Neural cell (in vitro differentiated cells): Measurements from ENCODE around the gene FFAR3. TPM values are rescaled to one million over a fixed set of nuclear protein-coding genes. Genes with fewer than 3 reads are reported as not detected.

Experiments
- H2AFZ ChIP-seq: fragments of 200-600, 300-800 bp; sonication (generic), shearing (Covaris generic); 2 replicates; pipeline ENCODE4 v1.6.0; 2014; ENCODE audit warnings: low read depth, mild to moderate bottlenecking, antibody characterized with exemption, low read length, moderate library complexity
- H3F3A ChIP-seq: fragments of 200-600 bp; shearing (Covaris generic); 2 replicates; pipeline ENCODE4 v1.6.1; 2016; ENCODE audit warnings: mild to moderate bottlenecking, moderate library complexity, mixed read lengths, antibody characterized with exemption, low read length; ENCODE audit not compliant: insufficient read depth, poor library complexity, severe bottlenecking
- H3K27ac ChIP-seq: fragments of 200-600, 300-800 bp; sonication (generic), shearing (Covaris generic); 2 replicates; pipeline ENCODE4 v1.5.1; 2014; ENCODE audit warnings: mild to moderate bottlenecking, low read length, moderate library complexity
- H3K27me3 ChIP-seq: fragments of 300-800, 200-600 bp; sonication (generic), shearing (Covaris generic); 2 replicates; pipeline ENCODE4 v1.6.0; 2014; ENCODE audit warnings: mild to moderate bottlenecking, low read depth, low read length, moderate library complexity; ENCODE audit not compliant: insufficient read depth
- H3K36me3 ChIP-seq: fragments of 300-800, 200-600 bp; sonication (generic), shearing (Covaris generic); 2 replicates; pipeline ENCODE4 v1.5.1; 2014; ENCODE audit warnings: mild to moderate bottlenecking, antibody characterized with exemption, low read length, moderate library complexity; ENCODE audit not compliant: insufficient read depth
- H3K4me2 ChIP-seq: fragments of 300-800, 200-600 bp; sonication (generic), shearing (Covaris generic); 2 replicates; pipeline ENCODE4 v1.6.0; 2014; ENCODE audit warnings: mild to moderate bottlenecking, low read length
- H3K4me3 ChIP-seq: fragments of 300-800, 200-600 bp; sonication (generic), shearing (Covaris generic); 2 replicates; pipeline ENCODE4 v1.5.1; 2014; ENCODE audit warnings: mild to moderate bottlenecking, low read length, moderate library complexity
- H3K79me2 ChIP-seq: fragments of 200-600 bp; shearing (Covaris generic); replicated peaks from 2 replicates; pipeline ENCODE4 v1.6.0; 2014; ENCODE audit warnings: mild to moderate bottlenecking, low read length, moderate library complexity; ENCODE audit not compliant: insufficient read depth
- H3K9ac ChIP-seq: fragments of 300-800, 200-600 bp; sonication (generic), shearing (Covaris generic); 2 replicates; pipeline ENCODE4 v1.6.1; 2016; ENCODE audit warnings: mild to moderate bottlenecking, low read length, mixed read lengths
- H3K9me2 ChIP-seq: fragments of 200-600 bp; shearing (Covaris generic); 2 replicates; pipeline ENCODE4 v1.6.1; 2016; ENCODE audit warnings: mild to moderate bottlenecking, low read length, mixed read lengths; ENCODE audit not compliant: insufficient read depth
- H3K9me3 ChIP-seq: fragments of 200-600, 300-800 bp; sonication (generic), shearing (Covaris generic); 2 replicates; pipeline ENCODE4 v1.6.1; 2016; ENCODE audit warnings: mild to moderate bottlenecking, mixed run types, low read length, moderate library complexity, mixed read lengths
- H4K20me1 ChIP-seq: fragments of 200-600 bp; shearing (Covaris generic); 2 replicates; pipeline ENCODE4 v1.6.1; 2016; ENCODE audit warnings: mild to moderate bottlenecking, mixed run types; ENCODE audit not compliant: insufficient read depth
- EP300 ChIP-seq: fragments of 450-650 bp; conservative IDR thresholded peaks from 2 replicates; pipeline ENCODE4 v1.6.1; 2014; ENCODE audit warnings: antibody characterized with exemption, mild to moderate bottlenecking, moderate library complexity; ENCODE audit not compliant: poor library complexity, severe bottlenecking
- EZH2 ChIP-seq: fragments of 200-600, 300-800 bp; shearing (Covaris generic), sonication (generic); IDR thresholded peaks from 2 replicates; pipeline ENCODE4 v1.6.1; 2014; ENCODE audit warnings: antibody characterized with exemption, low read length, borderline replicate concordance, mild to moderate bottlenecking; ENCODE audit not compliant: insufficient read depth, poor library complexity, severe bottlenecking
- MXI1 ChIP-seq: fragments of 450-650 bp; conservative IDR thresholded peaks from 2 replicates; pipeline ENCODE4 v1.6.1; 2014; ENCODE audit warnings: antibody characterized with exemption, mild to moderate bottlenecking; ENCODE audit not compliant: poor library complexity, severe bottlenecking
- POLR2AphosphoS5 ChIP-seq: IDR thresholded peaks from 2 replicates; pipeline ENCODE4 v1.6.1; 2012
- RAD21 ChIP-seq: fragments of 450-650 bp; conservative IDR thresholded peaks from 2 replicates; pipeline ENCODE4 v1.6.1; 2014; ENCODE audit warnings: antibody characterized with exemption, mild to moderate bottlenecking, moderate library complexity
- SMC3 ChIP-seq: fragments of 450-650 bp; conservative IDR thresholded peaks from 2 replicates; pipeline ENCODE4 v1.6.1; 2014; ENCODE audit warnings: antibody characterized with exemption, mild to moderate bottlenecking, moderate library complexity; ENCODE audit not compliant: poor library complexity
- TAF1 ChIP-seq: IDR thresholded peaks from 2 replicates; pipeline ENCODE4 v1.6.1; 2012; ENCODE audit warnings: low read depth
- polyA plus RNA-seq: library from polyadenylated mRNA; depleted of rRNA; stranded (reverse); fragments of >200 nt; gene quantifications from 2 replicates; pipeline ENCODE4 v1.2.3, GENCODE V29; 2014
- TF ChIP-seq, protein P1 (sequence below): fragments of 450-650 bp; IDR thresholded peaks from 2 replicates; pipeline ENCODE4 v1.5.1; 2014; ENCODE audit warnings: antibody characterized with exemption, mild to moderate bottlenecking, moderate library complexity; ENCODE audit not compliant: poor library complexity, severe bottlenecking
- TF ChIP-seq, protein P2 (sequence below): IDR thresholded peaks from 2 replicates; pipeline ENCODE4 v1.6.1; 2012; ENCODE audit warnings: borderline replicate concordance

The FFAR3 gene
- polyA plus RNA-seq, 1 donor from 2014 or later = not detected

DNA sequence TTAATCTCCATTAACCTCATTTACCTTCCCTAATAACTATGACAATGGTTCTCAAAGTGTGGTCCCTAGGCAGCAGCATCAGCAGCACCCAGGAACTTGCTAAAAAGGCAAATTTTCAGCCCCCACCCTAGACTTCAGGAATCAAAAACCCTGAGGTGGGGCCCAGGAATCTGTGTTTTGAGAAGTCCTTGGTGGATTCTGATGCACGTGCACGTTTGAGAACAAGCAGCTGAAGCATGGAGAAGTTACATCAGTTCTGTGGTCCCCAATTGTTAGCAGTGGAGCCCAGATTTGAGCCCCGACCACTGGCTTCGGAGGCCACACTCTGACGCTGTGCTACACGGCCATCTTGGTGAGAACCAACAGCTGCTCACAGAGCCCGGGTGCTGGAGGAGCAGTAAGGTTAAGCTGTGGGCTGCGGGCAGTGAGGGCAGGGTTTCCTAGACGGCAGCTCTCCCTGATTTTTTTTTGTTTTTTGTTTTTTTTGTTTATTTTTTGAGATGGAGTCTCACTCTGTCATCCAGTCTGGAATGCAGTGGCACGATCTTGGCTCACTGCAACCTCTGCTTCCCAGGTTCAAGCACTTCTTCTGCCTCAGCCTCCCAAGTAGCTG lies 43.3 kb upstream of the FFAR3 start:
- H2AFZ ChIP-seq = no peak overlapping the region
- no peaks in the 10 kb centered on the region for H3K9me2 ChIP-seq
- no peak overlapping the region for H3K4me2 ChIP-seq
- no peaks in the 10 kb centered on the region for H3F3A ChIP-seq
- H3K4me3 ChIP-seq = no peak overlapping the region
- H3K27me3 ChIP-seq = no peaks in the 10 kb centered on the region
- H4K20me1 ChIP-seq = no peaks in the 10 kb centered on the region
- H3K79me2 ChIP-seq = no peaks in the 10 kb centered on the region
- no peak overlapping the region for H3K27ac ChIP-seq
- no peaks in the 10 kb centered on the region for H3K9me3 ChIP-seq
- no peak overlapping the region for H3K9ac ChIP-seq
- TF ChIP-seq, protein P1, sequence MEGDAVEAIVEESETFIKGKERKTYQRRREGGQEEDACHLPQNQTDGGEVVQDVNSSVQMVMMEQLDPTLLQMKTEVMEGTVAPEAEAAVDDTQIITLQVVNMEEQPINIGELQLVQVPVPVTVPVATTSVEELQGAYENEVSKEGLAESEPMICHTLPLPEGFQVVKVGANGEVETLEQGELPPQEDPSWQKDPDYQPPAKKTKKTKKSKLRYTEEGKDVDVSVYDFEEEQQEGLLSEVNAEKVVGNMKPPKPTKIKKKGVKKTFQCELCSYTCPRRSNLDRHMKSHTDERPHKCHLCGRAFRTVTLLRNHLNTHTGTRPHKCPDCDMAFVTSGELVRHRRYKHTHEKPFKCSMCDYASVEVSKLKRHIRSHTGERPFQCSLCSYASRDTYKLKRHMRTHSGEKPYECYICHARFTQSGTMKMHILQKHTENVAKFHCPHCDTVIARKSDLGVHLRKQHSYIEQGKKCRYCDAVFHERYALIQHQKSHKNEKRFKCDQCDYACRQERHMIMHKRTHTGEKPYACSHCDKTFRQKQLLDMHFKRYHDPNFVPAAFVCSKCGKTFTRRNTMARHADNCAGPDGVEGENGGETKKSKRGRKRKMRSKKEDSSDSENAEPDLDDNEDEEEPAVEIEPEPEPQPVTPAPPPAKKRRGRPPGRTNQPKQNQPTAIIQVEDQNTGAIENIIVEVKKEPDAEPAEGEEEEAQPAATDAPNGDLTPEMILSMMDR = no peak
- TF ChIP-seq, protein P2, sequence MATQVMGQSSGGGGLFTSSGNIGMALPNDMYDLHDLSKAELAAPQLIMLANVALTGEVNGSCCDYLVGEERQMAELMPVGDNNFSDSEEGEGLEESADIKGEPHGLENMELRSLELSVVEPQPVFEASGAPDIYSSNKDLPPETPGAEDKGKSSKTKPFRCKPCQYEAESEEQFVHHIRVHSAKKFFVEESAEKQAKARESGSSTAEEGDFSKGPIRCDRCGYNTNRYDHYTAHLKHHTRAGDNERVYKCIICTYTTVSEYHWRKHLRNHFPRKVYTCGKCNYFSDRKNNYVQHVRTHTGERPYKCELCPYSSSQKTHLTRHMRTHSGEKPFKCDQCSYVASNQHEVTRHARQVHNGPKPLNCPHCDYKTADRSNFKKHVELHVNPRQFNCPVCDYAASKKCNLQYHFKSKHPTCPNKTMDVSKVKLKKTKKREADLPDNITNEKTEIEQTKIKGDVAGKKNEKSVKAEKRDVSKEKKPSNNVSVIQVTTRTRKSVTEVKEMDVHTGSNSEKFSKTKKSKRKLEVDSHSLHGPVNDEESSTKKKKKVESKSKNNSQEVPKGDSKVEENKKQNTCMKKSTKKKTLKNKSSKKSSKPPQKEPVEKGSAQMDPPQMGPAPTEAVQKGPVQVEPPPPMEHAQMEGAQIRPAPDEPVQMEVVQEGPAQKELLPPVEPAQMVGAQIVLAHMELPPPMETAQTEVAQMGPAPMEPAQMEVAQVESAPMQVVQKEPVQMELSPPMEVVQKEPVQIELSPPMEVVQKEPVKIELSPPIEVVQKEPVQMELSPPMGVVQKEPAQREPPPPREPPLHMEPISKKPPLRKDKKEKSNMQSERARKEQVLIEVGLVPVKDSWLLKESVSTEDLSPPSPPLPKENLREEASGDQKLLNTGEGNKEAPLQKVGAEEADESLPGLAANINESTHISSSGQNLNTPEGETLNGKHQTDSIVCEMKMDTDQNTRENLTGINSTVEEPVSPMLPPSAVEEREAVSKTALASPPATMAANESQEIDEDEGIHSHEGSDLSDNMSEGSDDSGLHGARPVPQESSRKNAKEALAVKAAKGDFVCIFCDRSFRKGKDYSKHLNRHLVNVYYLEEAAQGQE = no peak
- TF ChIP-seq TAF1 (no peak), RAD21 (no peak), SMC3 (no peak), POLR2AphosphoS5 (no peak), EZH2 (no peak), MXI1 (no peak), EP300 (no peak)
- no peaks in the 10 kb centered on the region for H3K36me3 ChIP-seq

DNA sequence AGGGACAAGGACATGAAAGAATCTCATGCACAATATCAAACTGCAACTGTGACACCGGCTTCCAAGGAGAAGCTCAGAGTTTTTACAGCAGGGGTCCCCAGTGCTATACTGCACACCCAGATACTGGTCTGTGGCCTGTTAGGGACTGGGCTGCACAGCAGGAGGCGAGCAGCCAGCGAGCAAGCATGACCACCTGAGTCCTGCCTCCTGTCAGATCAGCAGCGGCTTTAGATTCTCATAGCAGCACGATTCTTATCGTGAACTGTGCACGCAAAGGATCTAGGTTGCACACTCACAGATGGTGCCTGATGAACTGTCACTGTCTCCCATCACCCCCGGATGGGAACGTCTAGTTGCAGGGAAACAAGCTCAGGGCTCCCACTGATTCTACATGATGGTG lies 42.4 kb upstream of the FFAR3 start:
- H3K27me3 ChIP-seq = no peaks in the 10 kb centered on the region
- no peak overlapping the region for H3K27ac ChIP-seq
- H3K36me3 ChIP-seq = no peaks in the 10 kb centered on the region
- H2AFZ ChIP-seq = no peak overlapping the region
- no peaks in the 10 kb centered on the region for H4K20me1 ChIP-seq
- H3F3A ChIP-seq = no peaks in the 10 kb centered on the region
- H3K9me3 ChIP-seq = no peaks in the 10 kb centered on the region
- H3K9me2 ChIP-seq = no peaks in the 10 kb centered on the region
- H3K4me3 ChIP-seq = no peak overlapping the region
- TF ChIP-seq TAF1 (no peak), SMC3 (no peak), RAD21 (no peak), MXI1 (no peak), EZH2 (no peak), EP300 (no peak), POLR2AphosphoS5 (no peak)
- TF ChIP-seq, protein P2 = no peak
- TF ChIP-seq, protein P1 = no peak
- no peak overlapping the region for H3K9ac ChIP-seq
- no peak overlapping the region for H3K4me2 ChIP-seq
- H3K79me2 ChIP-seq = no peaks in the 10 kb centered on the region
